NCI-H345 treated with DMSO at 0.1 percent for 48 hours (cell line): ENCODE results near the gene MRPL33.

Experiments
- DNase-seq: peaks from one replicate; lab custom pipeline; 2025; ENCODE audit not compliant: unreplicated experiment; lab: John Stamatoyannopoulos, UW

MRPL33 gene

GRCh38 chr2:27776097-27776496, 4.6 kb downstream of the MRPL33 start:
- no peak for DNase-seq

- DNase-seq, result no peak
Observed at GRCh38 chr2:27776696-27777095, 5.2 kb downstream of the MRPL33 start.

- no peak for DNase-seq
Observed at GRCh38 chr2:27779417-27780055, 8.0 kb downstream of the MRPL33 start.

GRCh38 chr2:27781496-27781895, 10.0 kb downstream of the MRPL33 start:
- no peak for DNase-seq

GRCh38 chr2:27782701-27783100, 11.2 kb downstream of the MRPL33 start:
- DNase-seq, result no peak

- no peak for DNase-seq
Observed at GRCh38 chr2:27790796-27791195, 19.3 kb downstream of the MRPL33 start.

GRCh38 chr2:27792759-27793158, 21.2 kb downstream of the MRPL33 start:
- no peak for DNase-seq

GRCh38 chr2:27795093-27795834, 23.7 kb downstream of the MRPL33 start:
- DNase-seq, result no peak

GRCh38 chr2:27795868-27796277, 24.4 kb downstream of the MRPL33 start:
- no peak for DNase-seq

- no peak for DNase-seq
Observed at GRCh38 chr2:27796791-27797765, 25.6 kb downstream of the MRPL33 start.

- DNase-seq, result no peak
Observed at GRCh38 chr2:27797841-27798240, 26.3 kb downstream of the MRPL33 start.

- DNase-seq, result no peak
Observed at GRCh38 chr2:27798486-27798885, 27.0 kb downstream of the MRPL33 start.

- DNase-seq, result no peak
Observed at GRCh38 chr2:27798948-27799645, 27.6 kb downstream of the MRPL33 start.

- no peak for DNase-seq
Observed at GRCh38 chr2:27799646-27800010, 28.1 kb downstream of the MRPL33 start.

- no peak for DNase-seq
Observed at GRCh38 chr2:27800856-27801255, 29.3 kb downstream of the MRPL33 start.

GRCh38 chr2:27802547-27802946, 31.0 kb downstream of the MRPL33 start:
- no peak for DNase-seq

- no peak for DNase-seq
Observed at GRCh38 chr2:27803046-27803445, 31.5 kb downstream of the MRPL33 start.

- DNase-seq, result no peak
Observed at GRCh38 chr2:27804146-27804545, 32.6 kb downstream of the MRPL33 start.

- DNase-seq, result no peak
Observed at GRCh38 chr2:27805180-27805579, 33.7 kb downstream of the MRPL33 start.

- DNase-seq, result no peak
Observed at GRCh38 chr2:27806311-27807059, 35.0 kb downstream of the MRPL33 start.
